ENCODE measurements around the gene MICALL1.

The MICALL1 gene

DNA sequence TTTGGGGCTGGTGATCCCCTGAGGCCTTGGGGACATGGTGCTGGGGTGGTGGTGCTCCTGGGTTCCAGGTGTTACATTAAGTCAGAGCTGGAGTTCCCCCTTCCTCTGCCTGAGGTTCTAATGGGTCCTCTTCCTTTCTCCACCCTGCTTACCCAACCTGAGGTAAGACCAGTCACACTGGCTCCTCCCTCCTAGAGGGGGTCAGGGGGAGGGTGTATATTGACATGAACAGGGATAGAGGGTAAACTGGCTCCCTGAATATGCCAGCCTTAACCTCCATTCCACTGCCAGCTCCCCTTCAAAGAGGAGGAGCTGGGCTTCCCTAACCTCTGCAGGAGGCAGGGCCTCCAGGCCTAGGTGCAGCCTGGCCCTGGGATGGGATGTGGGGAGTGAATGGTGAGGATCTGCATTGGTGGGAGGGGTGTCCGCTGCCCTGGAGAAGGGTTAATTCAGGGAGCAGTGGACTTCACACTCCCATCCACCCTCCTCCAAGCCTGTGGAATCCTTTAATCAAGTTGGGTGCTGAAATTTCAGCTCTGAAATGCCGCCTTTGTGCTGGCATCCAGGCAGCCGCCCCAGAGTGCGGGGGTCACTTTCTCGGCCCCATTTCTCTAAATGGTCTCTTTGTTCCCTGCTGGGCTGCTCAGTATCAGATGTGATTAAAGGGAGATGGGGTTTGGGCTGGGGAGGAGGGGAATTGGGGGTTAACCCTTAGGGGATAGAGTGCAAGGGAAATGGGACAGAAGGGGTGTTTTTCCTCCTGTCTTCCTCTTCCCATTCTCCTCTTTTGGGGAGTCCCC is 62.6 kb downstream of the MICALL1 start:
- peak overlapping the region; percentile 46 for H2BK15ac ChIP-seq (ENCODE audit: low read length)
- H3K4me3 ChIP-seq (ENCODE audit: low read length in 2 of 2) = no peak overlapping the region
- no peak overlapping the region for H3K14ac ChIP-seq (ENCODE audit: low read length)
- H3K4me1 ChIP-seq (ENCODE audit: control insufficient read depth in 2 of 2, insufficient read depth in 1 of 2, low read depth in 1 of 2, low read length in 2 of 2) = peaks cover 9 to 30% of the 10 kb centered on the region in 2 donors
- no peaks in the 10 kb centered on the region for H3K27me3 ChIP-seq (ENCODE audit: control insufficient read depth in 3 of 3, insufficient read depth in 3 of 3, low read depth in 1 of 3, low read length in 3 of 3)
- H3K36me3 ChIP-seq (replicated peaks in 1 of 2; ENCODE audit: control insufficient read depth in 2 of 2, insufficient read depth in 2 of 2, low read length in 2 of 2) = peaks cover 11 to 64% of the 10 kb centered on the region in 2 donors
- peak overlapping the region; percentile 83 for H3K27ac ChIP-seq (replicated peaks; ENCODE audit: low read length)
- WGBS, 2 donors (ENCODE audit: extremely low coverage in 2 of 2, insufficient read length in 2 of 2, insufficient replicate concordance in 1 of 2) = no CpG with 5 or more reads among the region's 5 CpGs
- H2BK5ac ChIP-seq (ENCODE audit: low read length) = peak overlapping the region; percentile 89
- H2BK120ac ChIP-seq (ENCODE audit: low read depth, low read length) = no peak overlapping the region
- peak overlapping the region; percentile 67 for H3K9ac ChIP-seq (ENCODE audit: low read depth, low read length, poor library complexity)
- peak overlapping the region; percentile 92 for H3K18ac ChIP-seq (ENCODE audit: low read length)
- peaks cover 4% of the 10 kb centered on the region for H3K79me1 ChIP-seq (ENCODE audit: low read depth, low read length)
- H3K4me2 ChIP-seq (ENCODE audit: insufficient read depth, low read length, poor library complexity, severe bottlenecking) = peak overlapping the region; percentile 21
- H2BK12ac ChIP-seq (ENCODE audit: low read length) = no peak overlapping the region
- H2AFZ ChIP-seq (ENCODE audit: low read length) = no peak overlapping the region
- DNase-seq (ENCODE audit: low spot score) = no peak
- H4K91ac ChIP-seq (ENCODE audit: low read depth, low read length, poor library complexity) = no peak overlapping the region
- H3K9me3 ChIP-seq (replicated peaks in 1 of 2; ENCODE audit: control insufficient read depth in 2 of 2, insufficient read depth in 1 of 2, low read depth in 1 of 2, low read length in 2 of 2) = no peaks in the 10 kb centered on the region
- H3K23ac ChIP-seq (ENCODE audit: low read depth, low read length, poor library complexity) = no peak overlapping the region
- no peak overlapping the region for H4K8ac ChIP-seq (ENCODE audit: low read depth, low read length)
- no peak overlapping the region for H3K4ac ChIP-seq (ENCODE audit: low read length)
- H2AK5ac ChIP-seq (ENCODE audit: low read depth, low read length) = peak overlapping the region; percentile 33

DNA sequence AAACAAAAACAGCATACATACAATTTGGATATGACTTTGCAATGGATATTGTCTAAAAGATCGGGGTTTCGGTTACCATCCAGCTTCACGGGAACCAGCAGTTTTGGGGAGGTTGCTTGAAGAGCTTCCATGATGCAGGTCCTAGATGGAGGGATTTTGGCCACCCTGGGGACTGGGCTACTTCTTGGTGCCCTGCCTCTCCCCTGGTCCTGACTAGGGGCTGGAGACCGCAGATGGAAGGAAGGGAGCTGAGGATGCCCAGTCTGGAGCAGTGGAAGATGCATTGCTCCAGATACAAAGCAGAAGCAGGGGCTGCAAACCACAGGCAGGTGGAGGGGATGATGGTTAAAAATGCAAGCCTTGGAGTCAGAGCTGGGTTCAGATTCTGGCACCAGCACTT is 64.8 kb downstream of the MICALL1 start:
- H2AK5ac ChIP-seq (ENCODE audit: low read depth, low read length) = no peak overlapping the region
- H3K14ac ChIP-seq (ENCODE audit: low read length) = no peak overlapping the region
- H3K4me3 ChIP-seq (ENCODE audit: low read length in 2 of 2) = no peak overlapping the region
- peaks cover 6% of the 10 kb centered on the region for H3K79me1 ChIP-seq (ENCODE audit: low read depth, low read length)
- H4K91ac ChIP-seq (ENCODE audit: low read depth, low read length, poor library complexity) = no peak overlapping the region
- H2BK15ac ChIP-seq (ENCODE audit: low read length) = no peak overlapping the region
- DNase-seq (ENCODE audit: low spot score) = no peak
- no peak overlapping the region for H3K9ac ChIP-seq (ENCODE audit: low read depth, low read length, poor library complexity)
- H2BK120ac ChIP-seq (ENCODE audit: low read depth, low read length) = no peak overlapping the region
- no peak overlapping the region for H2BK12ac ChIP-seq (ENCODE audit: low read length)
- no peak overlapping the region for H3K23ac ChIP-seq (ENCODE audit: low read depth, low read length, poor library complexity)
- no peak overlapping the region for H3K4ac ChIP-seq (ENCODE audit: low read length)
- H3K36me3 ChIP-seq (replicated peaks in 1 of 2; ENCODE audit: control insufficient read depth in 2 of 2, insufficient read depth in 2 of 2, low read length in 2 of 2) = peaks cover 11 to 48% of the 10 kb centered on the region in 2 donors
- H3K9me3 ChIP-seq (replicated peaks in 1 of 2; ENCODE audit: control insufficient read depth in 2 of 2, insufficient read depth in 1 of 2, low read depth in 1 of 2, low read length in 2 of 2) = no peaks in the 10 kb centered on the region
- H3K4me1 ChIP-seq (ENCODE audit: control insufficient read depth in 2 of 2, insufficient read depth in 1 of 2, low read depth in 1 of 2, low read length in 2 of 2) = peaks cover 9 to 30% of the 10 kb centered on the region in 2 donors
- H3K27me3 ChIP-seq (ENCODE audit: control insufficient read depth in 3 of 3, insufficient read depth in 3 of 3, low read depth in 1 of 3, low read length in 3 of 3) = no peaks in the 10 kb centered on the region
- no peak overlapping the region for H4K8ac ChIP-seq (ENCODE audit: low read depth, low read length)
- H3K27ac ChIP-seq (replicated peaks; ENCODE audit: low read length) = no peak overlapping the region
- H3K4me2 ChIP-seq (ENCODE audit: insufficient read depth, low read length, poor library complexity, severe bottlenecking) = no peak overlapping the region
- no CpG with 5 or more reads among the region's 4 CpGs for WGBS, 2 donors (ENCODE audit: extremely low coverage in 2 of 2, insufficient read length in 2 of 2, insufficient replicate concordance in 1 of 2)
- peak overlapping the region; percentile 65 for H3K18ac ChIP-seq (ENCODE audit: low read length)
- no peak overlapping the region for H2AFZ ChIP-seq (ENCODE audit: low read length)
- no peak overlapping the region for H2BK5ac ChIP-seq (ENCODE audit: low read length)

DNA sequence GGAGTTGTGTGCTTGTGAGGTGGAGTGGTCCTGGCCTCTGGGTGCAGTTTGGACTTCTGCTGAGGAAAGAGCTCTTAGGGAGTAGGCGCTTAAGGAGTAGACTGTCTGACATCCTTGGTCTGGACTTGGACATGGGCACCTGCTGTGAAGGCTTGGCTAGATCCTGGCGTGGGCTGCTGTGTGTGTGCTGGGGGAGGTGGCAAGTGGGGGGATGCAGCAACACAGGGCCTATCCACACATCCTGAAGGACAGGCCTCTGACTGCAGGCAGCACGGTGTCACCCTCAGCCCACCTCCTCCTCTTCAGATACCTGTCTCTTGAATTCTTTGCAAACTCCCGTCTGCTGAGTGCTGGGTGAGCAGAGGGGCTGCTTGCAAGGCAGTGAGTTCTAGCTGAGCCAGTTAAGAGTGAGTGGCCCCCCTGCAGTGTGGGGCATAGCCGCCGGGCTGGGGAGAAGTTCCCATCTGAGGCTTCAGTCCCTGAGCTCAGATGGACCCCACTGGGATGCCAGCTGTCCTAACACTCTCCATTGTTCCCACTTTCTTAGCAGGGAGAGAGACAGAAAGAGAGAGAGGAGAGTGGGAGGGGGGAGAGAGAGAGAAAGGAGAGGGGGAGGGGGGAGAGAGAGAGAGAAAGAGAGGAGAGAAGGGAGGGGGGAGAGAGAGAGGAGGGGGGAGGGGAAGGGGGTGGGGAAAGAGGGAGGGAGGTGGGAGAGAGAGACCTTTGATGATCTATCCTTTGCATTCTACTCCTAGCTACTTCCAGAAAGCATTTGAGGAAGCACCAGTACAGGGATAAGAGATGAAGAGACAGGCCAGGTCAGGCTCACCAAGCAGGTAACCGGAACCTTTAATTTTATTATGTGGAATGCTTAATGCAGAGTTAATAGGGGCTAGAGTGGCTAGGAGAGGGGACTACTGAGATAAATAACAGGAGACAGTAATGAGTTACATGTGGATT is 65.7 kb downstream of the MICALL1 start:
- peaks cover 9 to 28% of the 10 kb centered on the region in 2 donors for H3K4me1 ChIP-seq (ENCODE audit: control insufficient read depth in 2 of 2, insufficient read depth in 1 of 2, low read depth in 1 of 2, low read length in 2 of 2)
- H3K4me2 ChIP-seq (ENCODE audit: insufficient read depth, low read length, poor library complexity, severe bottlenecking) = no peak overlapping the region
- H2BK15ac ChIP-seq (ENCODE audit: low read length) = no peak overlapping the region
- no peak overlapping the region for H2AFZ ChIP-seq (ENCODE audit: low read length)
- H2AK5ac ChIP-seq (ENCODE audit: low read depth, low read length) = peak overlapping the region; percentile 79
- H3K36me3 ChIP-seq (replicated peaks in 1 of 2; ENCODE audit: control insufficient read depth in 2 of 2, insufficient read depth in 2 of 2, low read length in 2 of 2) = peaks cover 7 to 39% of the 10 kb centered on the region in 2 donors
- H3K14ac ChIP-seq (ENCODE audit: low read length) = peak overlapping the region; percentile 13
- peak overlapping the region; percentile 48 for H3K27ac ChIP-seq (replicated peaks; ENCODE audit: low read length)
- H3K27me3 ChIP-seq (ENCODE audit: control insufficient read depth in 3 of 3, insufficient read depth in 3 of 3, low read depth in 1 of 3, low read length in 3 of 3) = no peaks in the 10 kb centered on the region
- H2BK5ac ChIP-seq (ENCODE audit: low read length) = no peak overlapping the region
- H3K4ac ChIP-seq (ENCODE audit: low read length) = no peak overlapping the region
- no CpG with 5 or more reads among the region's 7 CpGs for WGBS, 2 donors (ENCODE audit: extremely low coverage in 2 of 2, insufficient read length in 2 of 2, insufficient replicate concordance in 1 of 2)
- H3K23ac ChIP-seq (ENCODE audit: low read depth, low read length, poor library complexity) = peak overlapping the region; percentile 65
- DNase-seq (ENCODE audit: low spot score) = no peak
- no peak overlapping the region for H4K91ac ChIP-seq (ENCODE audit: low read depth, low read length, poor library complexity)
- peaks cover 6% of the 10 kb centered on the region for H3K79me1 ChIP-seq (ENCODE audit: low read depth, low read length)
- no peaks in the 10 kb centered on the region for H3K9me3 ChIP-seq (replicated peaks in 1 of 2; ENCODE audit: control insufficient read depth in 2 of 2, insufficient read depth in 1 of 2, low read depth in 1 of 2, low read length in 2 of 2)
- peak overlapping the region; percentile 58 for H3K18ac ChIP-seq (ENCODE audit: low read length)
- no peak overlapping the region for H2BK120ac ChIP-seq (ENCODE audit: low read depth, low read length)
- no peak overlapping the region for H3K4me3 ChIP-seq (ENCODE audit: low read length in 2 of 2)
- no peak overlapping the region for H3K9ac ChIP-seq (ENCODE audit: low read depth, low read length, poor library complexity)
- no peak overlapping the region for H2BK12ac ChIP-seq (ENCODE audit: low read length)
- H4K8ac ChIP-seq (ENCODE audit: low read depth, low read length) = no peak overlapping the region

DNA sequence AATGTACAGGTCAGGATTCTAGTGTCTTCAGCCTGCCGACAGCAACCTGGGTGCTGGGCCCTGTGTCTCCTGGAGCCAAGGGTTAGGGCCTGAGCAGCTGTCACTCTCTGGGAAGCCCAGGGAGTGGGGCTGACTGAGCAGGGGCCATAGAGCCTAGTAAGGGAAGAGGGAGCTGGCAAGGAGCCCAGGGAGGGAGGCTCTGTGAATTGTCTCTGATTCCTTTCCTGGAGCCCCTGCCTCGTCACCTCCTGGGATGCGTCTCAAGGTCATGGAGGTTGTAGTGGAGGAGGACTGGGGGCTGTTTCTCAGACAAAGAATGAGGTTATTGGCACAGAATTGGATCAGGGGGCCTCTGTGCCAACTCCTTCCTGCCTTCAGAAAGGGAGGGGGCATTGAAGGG is 66.4 kb downstream of the MICALL1 start:
- Histone ChIP-seq H3K27me3 (ENCODE audit: control insufficient read depth in 3 of 3, insufficient read depth in 3 of 3, low read depth in 1 of 3, low read length in 3 of 3) (no peaks in the 10 kb centered on the region), H3K36me3 (replicated peaks in 1 of 2; ENCODE audit: control insufficient read depth in 2 of 2, insufficient read depth in 2 of 2, low read length in 2 of 2) (peaks cover 0 to 32% of the 10 kb centered on the region in 2 donors), H3K79me1 (ENCODE audit: low read depth, low read length) (peaks cover 6% of the 10 kb centered on the region), H2BK5ac (ENCODE audit: low read length) (no peak overlapping the region), H3K14ac (ENCODE audit: low read length) (no peak overlapping the region), H3K9me3 (replicated peaks in 1 of 2; ENCODE audit: control insufficient read depth in 2 of 2, insufficient read depth in 1 of 2, low read depth in 1 of 2, low read length in 2 of 2) (no peaks in the 10 kb centered on the region), H3K18ac (ENCODE audit: low read length) (peak overlapping the region; percentile 1), H3K4me1 (ENCODE audit: control insufficient read depth in 2 of 2, insufficient read depth in 1 of 2, low read depth in 1 of 2, low read length in 2 of 2) (peaks cover 9 to 21% of the 10 kb centered on the region in 2 donors), H2BK15ac (ENCODE audit: low read length) (no peak overlapping the region), H3K4me2 (ENCODE audit: insufficient read depth, low read length, poor library complexity, severe bottlenecking) (no peak overlapping the region), H4K8ac (ENCODE audit: low read depth, low read length) (no peak overlapping the region), H2AK5ac (ENCODE audit: low read depth, low read length) (peak overlapping the region; percentile 22), H4K91ac (ENCODE audit: low read depth, low read length, poor library complexity) (no peak overlapping the region), H3K27ac (replicated peaks; ENCODE audit: low read length) (no peak overlapping the region), H2BK120ac (ENCODE audit: low read depth, low read length) (no peak overlapping the region), H3K9ac (ENCODE audit: low read depth, low read length, poor library complexity) (no peak overlapping the region), H3K4me3 (ENCODE audit: low read length in 2 of 2) (no peak overlapping the region), H2BK12ac (ENCODE audit: low read length) (no peak overlapping the region), H3K23ac (ENCODE audit: low read depth, low read length, poor library complexity) (no peak overlapping the region), H3K4ac (ENCODE audit: low read length) (no peak overlapping the region), H2AFZ (ENCODE audit: low read length) (no peak overlapping the region)
- DNase-seq (ENCODE audit: low spot score) = no peak
- no CpG with 5 or more reads among the region's 3 CpGs for WGBS, 2 donors (ENCODE audit: extremely low coverage in 2 of 2, insufficient read length in 2 of 2, insufficient replicate concordance in 1 of 2)
